ENCODE data around the gene CHRM1. TPM values are rescaled to one million over a fixed set of nuclear protein-coding genes. Genes with fewer than 3 reads are reported as not detected.
A peak's percentile ranks its signal among the peaks of the same experiment; 100 is the strongest.

CHRM1 gene
- polyA plus RNA-seq, 1 experiment: not detected

- DNase-seq (ENCODE audit: low read depth, low spot score): no peak
- H3K27me3 ChIP-seq (ENCODE audit: control insufficient read depth, insufficient read depth, low read length): peaks cover 12% of the 10 kb centered on the region
- POLR2A ChIA-PET: no interaction called here
- CTCF ChIA-PET: no interaction called here
- no peak for TF ChIP-seq CTCF (IDR thresholded peaks at IDR 0.05; ENCODE audit: low read depth, low read length)
- H3K4me3 ChIP-seq (ENCODE audit: low read depth, low read length): no peak overlapping the region
- H3K9me3 ChIP-seq (ENCODE audit: control insufficient read depth, insufficient read depth, low read length): no peaks in the 10 kb centered on the region
- H3K27ac ChIP-seq (ENCODE audit: low read depth, low read length): no peak overlapping the region
These were observed 25.1 kb downstream of the CHRM1 start for GRCh38 chr11:62896049-62896448.

GRCh38 chr11:62895501-62895900 lies 25.7 kb downstream of the CHRM1 start:
- Histone ChIP-seq H3K27me3 (ENCODE audit: control insufficient read depth, insufficient read depth, low read length) (peaks cover 12% of the 10 kb centered on the region), H3K9me3 (ENCODE audit: control insufficient read depth, insufficient read depth, low read length) (no peaks in the 10 kb centered on the region), H3K27ac (ENCODE audit: low read depth, low read length) (no peak overlapping the region), H3K4me3 (ENCODE audit: low read depth, low read length) (no peak overlapping the region)
- DNase-seq (ENCODE audit: low read depth, low spot score): no peak
- TF ChIP-seq CTCF (IDR thresholded peaks at IDR 0.05; ENCODE audit: low read depth, low read length): no peak
- ChIA-PET POLR2A (interaction anchor here (0.6 kb wide), 1 partner anchor 77 kb away, joined by 6 read pairs; no protein-coding TSS in a partner anchor), CTCF (interaction anchor here (1.1 to 1.5 kb wide), 3 partner anchors 11 to 128 kb away, joined by 3 to 5 read pairs (median 3); partner anchors contain the start of gene SLC3A2)

DNA sequence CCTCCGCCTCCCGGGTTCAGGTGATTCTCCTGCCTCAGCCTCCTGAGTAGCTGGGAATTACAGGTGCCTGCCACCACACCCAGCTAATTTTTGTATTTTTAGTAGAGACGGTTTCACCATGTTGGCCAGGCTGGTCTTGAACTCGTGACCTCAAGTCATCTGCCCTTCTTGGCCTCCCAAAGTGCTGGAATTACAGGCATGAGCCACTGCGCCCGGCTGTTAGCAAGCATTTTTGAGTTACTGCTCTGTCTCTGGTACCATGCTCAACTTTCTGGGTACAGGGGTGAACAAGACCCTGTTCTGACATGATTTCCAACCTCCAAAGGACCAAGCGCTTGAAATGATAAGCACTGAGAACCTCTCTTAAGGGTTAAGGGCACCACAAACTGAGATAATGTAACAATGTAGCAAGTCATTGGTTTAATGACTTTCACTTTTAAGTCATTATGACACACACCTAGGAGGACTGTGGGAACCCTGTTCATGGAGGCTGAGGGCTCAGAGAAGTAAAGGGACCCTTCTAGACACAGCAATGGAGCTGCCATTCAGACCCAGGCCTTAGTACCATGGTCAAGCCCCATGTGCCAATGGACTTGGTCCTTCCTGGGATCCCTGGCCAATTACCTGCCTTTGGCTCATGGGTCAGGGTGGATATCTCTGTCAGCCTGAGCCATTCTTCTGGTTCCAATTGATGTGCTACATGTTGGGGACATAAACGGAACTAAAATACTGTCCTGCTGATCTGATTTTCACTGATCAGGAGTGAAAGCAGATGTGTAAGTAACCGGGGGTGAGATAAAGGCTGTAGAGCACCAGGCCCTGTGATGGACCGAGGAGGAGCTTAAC lies 28.9 kb downstream of the CHRM1 start:
- DNase-seq (ENCODE audit: low read depth, low spot score): no peak
- H3K9me3 ChIP-seq (ENCODE audit: control insufficient read depth, insufficient read depth, low read length): no peaks in the 10 kb centered on the region; the same call in 1 of the 2 replicates
- no peak overlapping the region for H3K4me3 ChIP-seq (ENCODE audit: low read depth, low read length)
- peaks cover 8% of the 10 kb centered on the region for H3K27me3 ChIP-seq (ENCODE audit: control insufficient read depth, insufficient read depth, low read length)
- ChIA-PET POLR2A (no interaction called here), CTCF (interaction anchor here (1.7 kb wide), 1 partner anchor 14 kb away, joined by 5 read pairs; no protein-coding TSS in a partner anchor)
- TF ChIP-seq CTCF (IDR thresholded peaks at IDR 0.05; ENCODE audit: low read depth, low read length): no peak
- H3K27ac ChIP-seq (ENCODE audit: low read depth, low read length): no peak overlapping the region

DNA sequence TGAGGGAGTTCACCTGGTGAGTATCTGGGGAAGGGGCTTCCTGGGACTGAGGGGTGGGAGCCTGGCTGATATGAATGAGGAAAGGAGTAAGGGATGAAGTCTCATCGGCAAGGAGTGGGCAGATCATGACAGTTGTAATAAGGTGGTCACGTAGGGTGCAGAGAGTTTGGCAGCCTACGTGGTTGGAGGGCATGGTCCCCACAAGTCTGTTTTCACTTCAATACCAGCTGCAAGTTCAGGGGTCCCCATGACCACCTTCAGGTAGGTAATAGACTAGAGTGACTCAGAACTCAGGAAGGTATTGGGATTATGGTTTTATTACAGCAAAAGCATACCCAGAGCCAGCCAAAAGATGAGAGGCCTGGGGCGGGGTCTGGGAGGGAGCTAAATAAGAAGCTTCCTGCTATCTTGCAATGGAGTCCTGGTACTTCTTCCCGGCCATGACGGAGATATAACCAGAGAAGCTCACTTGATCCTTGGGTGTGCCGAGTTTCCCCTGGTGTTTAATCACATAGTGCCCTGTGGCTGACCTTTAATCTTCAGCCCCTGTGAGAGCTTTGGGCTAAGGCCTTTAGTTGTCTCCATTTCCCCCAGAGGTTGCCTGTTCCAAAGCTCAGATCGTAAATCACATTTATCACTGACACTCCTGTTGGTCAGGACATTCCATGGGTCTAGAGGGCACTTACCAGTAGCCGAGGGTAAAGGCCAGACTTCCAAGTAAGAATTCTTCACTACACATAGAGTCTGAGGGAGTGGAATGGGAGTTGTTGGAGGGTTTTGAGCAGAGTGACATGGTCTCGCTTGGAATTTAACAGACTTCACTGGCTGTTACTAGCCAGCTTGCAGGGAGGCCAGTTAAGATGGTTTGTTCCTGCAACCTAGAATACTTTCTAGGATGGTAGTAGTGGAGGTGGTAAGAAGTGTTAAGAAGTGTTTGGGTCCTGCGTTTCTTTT lies 31.4 kb downstream of the CHRM1 start:
- Histone ChIP-seq H3K27ac (ENCODE audit: low read depth, low read length) (peak overlapping the region; percentile 39), H3K27me3 (ENCODE audit: control insufficient read depth, insufficient read depth, low read length) (no peaks in the 10 kb centered on the region), H3K4me3 (ENCODE audit: low read depth, low read length) (no peak overlapping the region), H3K9me3 (ENCODE audit: control insufficient read depth, insufficient read depth, low read length) (no peaks in the 10 kb centered on the region; the same call in 1 of the 2 replicates)
- TF ChIP-seq CTCF (IDR thresholded peaks at IDR 0.05; ENCODE audit: low read depth, low read length): no peak
- DNase-seq (ENCODE audit: low read depth, low spot score): no peak
- POLR2A ChIA-PET: interaction anchor here (0.9 to 1.5 kb wide), 5 partner anchors 9 to 49 kb away, joined by 3 to 7 read pairs (median 5); partner anchors contain the start of gene SLC3A2
- CTCF ChIA-PET: interaction anchor here (1.1 to 1.9 kb wide), 2 partner anchors 15 to 209 kb away, joined by 3 to 13 read pairs; no protein-coding TSS in a partner anchor
